GM12875 (cell line): ENCODE data around the gene ATG10.

ENCODE experiments used
- H3K4me3 ChIP-seq: one replicate; pipeline ENCODE4 v1.5.1; 2011; ENCODE audit warnings: low read depth, low read length, control low read depth
- CTCF ChIP-seq: IDR thresholded peaks from 2 replicates; pipeline ENCODE4 v1.5.1; 2011; ENCODE audit warnings: low read depth, mild to moderate bottlenecking, control low read depth, inconsistent platforms, low read length, moderate library complexity, borderline replicate concordance; ENCODE audit not compliant: insufficient read depth

Gene ATG10

GRCh38 chr5:82297711-82298110 is 325.9 kb downstream of the ATG10 start:
- H3K4me3 ChIP-seq, result no peak overlapping the region
- no peak for TF ChIP-seq CTCF

DNA sequence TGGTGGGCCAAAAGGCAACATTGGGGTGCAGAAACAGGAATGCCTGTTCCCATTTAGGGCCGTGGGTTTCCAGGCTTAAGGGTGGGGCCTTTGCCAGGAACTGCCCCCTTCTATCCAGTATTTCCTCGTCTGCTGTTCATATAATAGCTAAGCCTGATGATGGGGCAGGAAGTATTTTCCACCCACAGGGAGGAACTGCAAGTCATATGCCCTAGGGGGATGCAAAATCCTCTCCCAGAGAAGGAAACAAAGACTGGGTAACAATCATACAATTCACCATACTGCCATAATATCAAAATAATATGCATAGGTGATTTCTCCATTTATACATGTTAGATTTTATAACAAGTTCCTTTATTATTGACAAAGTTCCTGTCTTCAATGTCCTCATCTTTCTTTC is 326.8 kb downstream of the ATG10 start:
- H3K4me3 ChIP-seq, result no peak overlapping the region
- no peak for TF ChIP-seq CTCF

- H3K4me3 ChIP-seq, result no peak overlapping the region
Measured at GRCh38 chr5:82301190-82301589, 329.4 kb downstream of the ATG10 start.

More at GRCh38 chr5:82301190-82301589, 329.4 kb downstream of the ATG10 start:
- no peak for TF ChIP-seq CTCF
